Measurements from ENCODE around the gene ZNF644.
"Not testable (repeated sequence)": the region's sequence is repeated elsewhere in the genome, so short reads cannot be mapped to it uniquely, and the experiment has no call there.

Gene ZNF644

DNA sequence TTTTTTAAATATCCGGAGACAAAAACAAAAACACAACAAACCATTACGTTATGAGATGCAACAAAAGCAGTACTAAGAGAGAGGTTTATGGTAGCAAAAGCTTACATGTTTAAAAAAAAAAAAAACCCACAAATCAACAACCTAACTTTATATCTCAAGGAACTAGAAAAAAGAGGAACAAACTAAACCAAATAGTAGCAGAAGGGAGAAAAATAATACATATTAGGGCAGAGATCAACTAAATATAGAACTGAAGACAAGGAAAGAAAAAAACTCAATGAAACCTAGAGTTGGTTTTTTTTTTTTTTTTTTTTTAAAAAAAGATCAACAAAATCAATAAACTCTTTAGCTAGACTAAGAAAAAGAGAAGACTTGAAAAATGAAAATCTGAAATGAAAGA lies 34.9 kb downstream of the ZNF644 start:
- no peak for DNase-seq (ENCODE audit: low read depth)

DNA sequence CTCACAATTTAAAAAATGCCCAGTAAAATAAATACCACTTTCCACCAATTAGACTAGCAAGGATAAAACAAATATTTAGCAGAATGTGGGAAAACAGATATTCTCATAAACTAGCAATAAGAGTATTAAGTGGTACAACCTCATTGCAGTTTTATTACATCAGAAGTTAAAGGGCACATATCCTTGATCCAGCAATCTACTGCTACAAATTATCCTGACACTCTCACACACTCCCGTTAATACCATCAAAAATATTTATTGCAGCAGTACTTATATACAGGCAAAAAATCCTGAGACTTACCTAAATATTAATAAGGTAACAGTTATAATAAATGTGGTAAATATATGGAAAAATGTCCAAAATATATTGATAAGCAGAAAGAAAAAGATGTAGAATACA lies 44.3 kb downstream of the ZNF644 start:
- DNase-seq (ENCODE audit: low read depth) = no peak

DNA sequence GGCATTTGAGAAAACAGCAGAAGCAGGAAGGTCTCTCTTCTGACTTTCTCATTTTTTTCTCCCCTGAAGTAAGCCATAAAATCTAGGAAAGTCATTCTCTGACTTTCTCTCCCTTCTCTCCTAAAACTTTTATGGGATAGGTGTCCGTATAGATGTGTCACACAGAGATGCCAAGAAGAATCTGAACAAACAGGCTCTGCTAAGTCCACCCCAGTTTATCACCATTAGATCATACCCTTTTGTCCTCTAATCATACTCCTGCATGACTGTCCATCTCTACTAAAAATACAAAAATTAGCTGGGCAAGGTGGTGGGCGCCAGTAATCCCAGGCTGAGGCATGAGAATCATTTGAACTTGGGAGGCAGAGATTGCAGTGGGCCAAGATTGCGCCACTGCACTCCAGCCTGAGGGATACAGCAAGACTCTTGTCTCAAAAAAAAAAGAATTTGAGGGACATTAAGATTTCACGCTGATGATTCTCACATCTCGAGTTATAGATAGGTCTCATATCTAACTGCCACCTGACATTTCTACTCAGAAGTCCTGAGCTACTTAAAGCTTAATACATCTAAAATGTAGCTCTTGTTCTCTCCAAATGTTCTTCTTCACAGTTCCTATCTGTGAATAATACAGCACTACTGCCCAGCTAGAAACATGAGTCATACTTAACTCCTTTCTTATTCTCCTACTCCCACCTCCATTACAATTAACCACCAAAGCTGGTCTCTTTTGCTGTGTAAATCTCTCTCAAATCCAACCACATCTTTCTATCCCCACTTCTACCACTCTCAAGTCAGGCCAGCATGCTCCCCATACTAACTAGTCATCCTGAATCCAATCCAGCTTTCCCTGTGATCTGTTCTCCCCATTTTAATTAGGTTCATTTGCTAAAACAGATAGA lies 47.7 kb downstream of the ZNF644 start:
- DNase-seq (ENCODE audit: low read depth) = no peak

DNA sequence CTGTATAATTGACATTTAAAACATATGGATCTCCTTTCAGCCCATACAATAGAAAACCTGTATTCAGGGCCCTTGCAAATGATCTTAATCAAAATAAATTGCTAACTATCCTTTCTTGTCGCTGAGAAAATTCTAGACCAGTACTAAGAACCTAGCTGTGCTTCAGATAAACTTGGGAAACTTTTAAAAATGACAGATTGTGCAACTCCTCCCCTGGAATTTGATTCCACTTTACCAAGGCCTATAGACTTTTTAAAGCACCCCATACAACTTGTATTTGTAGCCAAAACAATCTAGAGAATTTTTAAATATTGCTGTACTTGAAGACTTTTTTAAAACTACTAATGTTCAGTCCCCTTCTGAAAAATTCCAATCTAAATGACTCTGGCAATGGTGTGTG lies 51.6 kb downstream of the ZNF644 start:
- no peak for DNase-seq (ENCODE audit: low read depth)

DNA sequence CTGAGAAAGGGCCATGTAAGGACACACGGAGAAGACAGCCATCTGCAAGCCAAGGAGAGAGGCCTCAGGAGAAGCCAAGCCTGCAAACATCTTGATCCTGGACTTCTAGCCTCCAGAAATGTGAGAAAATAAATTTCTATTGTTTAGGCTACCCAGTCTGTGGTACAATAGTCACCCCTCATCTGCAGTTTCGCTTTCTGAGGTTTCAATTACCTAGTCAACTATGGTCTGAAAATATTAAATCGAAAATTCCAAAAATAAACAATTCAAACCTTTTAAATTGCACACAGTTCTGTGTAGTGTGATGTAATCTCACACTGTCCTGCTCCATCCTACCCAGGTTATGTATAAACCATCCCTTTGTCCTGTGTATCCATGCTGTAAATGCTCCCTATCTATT lies 52.6 kb downstream of the ZNF644 start:
- DNase-seq (ENCODE audit: low read depth) = no peak

- DNase-seq (ENCODE audit: low read depth) = no peak
These were observed 57.3 kb downstream of the ZNF644 start for GRCh38 chr1:90964444-90965035.

DNA sequence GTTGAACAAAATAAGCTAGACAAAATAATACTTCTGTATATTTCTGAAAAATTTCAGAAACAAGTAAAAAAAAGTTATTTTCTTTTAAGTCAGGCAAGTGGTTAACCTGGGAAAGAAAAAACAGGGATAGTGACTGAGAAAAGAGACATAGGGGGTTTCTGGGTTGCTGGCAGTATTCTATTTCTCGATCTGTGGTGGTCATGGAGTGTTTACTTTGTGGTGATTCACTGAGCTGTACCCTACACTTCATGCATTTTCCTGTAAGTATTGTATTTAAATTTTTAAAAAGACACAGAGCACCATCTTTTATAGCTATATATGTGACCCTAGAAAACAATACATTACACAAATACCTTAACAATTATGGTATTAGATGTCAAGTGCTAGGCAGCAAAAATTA lies 58.2 kb downstream of the ZNF644 start:
- no peak for DNase-seq (ENCODE audit: low read depth)

DNA sequence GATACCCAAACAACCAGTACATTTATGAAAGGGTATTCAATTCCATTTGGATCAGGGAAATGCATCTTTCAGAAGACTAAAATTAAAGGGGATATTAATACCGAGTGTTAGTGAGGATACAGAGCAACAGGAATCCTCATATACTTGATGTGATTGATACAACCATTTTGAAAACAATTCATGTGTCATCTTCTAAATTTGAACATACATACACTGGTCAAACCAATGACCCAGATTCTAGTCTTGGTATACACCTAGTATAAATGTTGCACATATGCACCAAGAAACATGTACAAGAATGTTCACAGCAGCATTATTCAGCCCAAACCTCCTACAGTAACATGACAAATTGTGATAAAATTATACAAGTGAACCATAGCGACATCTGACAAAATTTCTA lies 58.6 kb downstream of the ZNF644 start:
- no peak for DNase-seq (ENCODE audit: low read depth)

GRCh38 chr1:90959352-90960206 lies 62.3 kb downstream of the ZNF644 start:
- DNase-seq (ENCODE audit: low read depth) = no peak

DNA sequence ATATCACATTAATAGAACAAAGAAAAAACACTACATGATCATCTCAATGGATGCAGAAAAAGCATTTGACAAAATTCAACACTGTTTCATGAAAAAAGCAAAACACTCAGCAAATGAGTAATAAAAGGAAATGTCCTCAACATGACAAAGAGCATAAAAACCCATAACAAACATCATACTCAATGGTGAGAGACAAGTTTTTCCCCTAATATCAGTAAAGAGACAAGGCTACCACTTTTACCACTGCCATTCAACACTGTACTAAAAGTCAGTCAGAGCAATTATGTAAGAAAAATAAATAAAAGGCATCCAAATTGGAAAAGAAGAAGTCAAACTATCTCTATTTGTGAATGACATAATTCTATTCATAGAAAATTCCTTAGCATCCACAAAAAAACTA lies 64.3 kb downstream of the ZNF644 start:
- no peak for DNase-seq (ENCODE audit: low read depth)

DNA sequence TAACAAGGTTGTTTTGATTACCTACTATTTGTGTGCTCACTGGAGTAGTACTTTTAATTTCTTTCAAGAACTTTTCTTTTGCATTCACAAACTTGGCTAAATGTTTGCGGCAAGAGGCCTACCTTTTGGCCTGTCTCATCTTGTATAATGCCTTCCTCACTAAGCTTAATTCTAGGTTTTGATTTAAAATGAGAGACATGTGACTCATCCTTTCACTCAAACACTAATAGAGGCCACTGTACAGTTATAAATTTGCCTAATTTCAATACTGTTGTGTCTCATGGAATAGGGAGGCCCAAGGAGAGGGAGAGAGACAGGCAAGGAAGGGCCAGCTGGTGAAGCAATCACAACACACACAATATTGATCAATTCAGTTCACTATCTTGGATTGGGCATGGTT lies 66.1 kb downstream of the ZNF644 start:
- no peak for DNase-seq (ENCODE audit: low read depth)

DNA sequence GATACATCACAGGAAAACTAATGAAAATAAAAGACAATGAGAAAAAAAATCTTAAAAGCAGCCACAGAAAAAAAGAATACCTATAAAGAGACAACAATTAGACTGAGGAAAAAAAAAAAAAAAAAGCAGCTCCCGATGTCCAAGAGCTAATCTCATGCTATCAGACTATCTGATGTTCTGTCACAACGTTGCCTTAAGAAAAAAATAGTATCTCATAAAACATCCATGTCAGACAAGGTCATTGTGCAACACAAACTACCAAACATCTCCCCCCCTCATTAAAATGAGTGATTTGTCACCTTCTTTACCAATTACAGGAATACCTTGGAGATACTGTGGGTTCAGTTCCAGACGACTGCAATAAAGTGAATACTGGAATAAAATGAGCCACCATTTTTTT lies 68.9 kb downstream of the ZNF644 start:
- DNase-seq (ENCODE audit: low read depth) = no peak

- DNase-seq (ENCODE audit: low read depth) = no peak
These were observed 70.8 kb downstream of the ZNF644 start for GRCh38 chr1:90951009-90951408.

GRCh38 chr1:90948301-90948700 lies 73.5 kb downstream of the ZNF644 start:
- no peak for DNase-seq (ENCODE audit: low read depth)

DNA sequence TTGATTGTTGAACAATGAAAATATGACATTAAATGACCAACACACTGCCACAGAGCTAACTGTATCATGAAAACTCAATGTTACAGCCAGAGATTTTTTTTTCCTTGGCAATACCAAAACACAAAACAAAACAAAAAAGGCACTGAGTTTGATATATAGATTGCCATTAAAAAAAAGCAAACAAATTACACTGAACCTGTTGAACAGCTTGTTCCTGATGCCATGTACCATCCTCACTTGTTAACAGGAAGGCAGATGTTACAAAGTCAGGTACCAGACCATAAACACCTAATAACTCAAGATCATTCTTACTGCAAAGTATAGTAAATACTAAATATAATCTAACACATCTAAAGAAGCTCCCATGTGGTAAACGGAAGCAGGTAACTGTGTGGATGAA lies 75.2 kb downstream of the ZNF644 start:
- DNase-seq (ENCODE audit: low read depth) = no peak

DNA sequence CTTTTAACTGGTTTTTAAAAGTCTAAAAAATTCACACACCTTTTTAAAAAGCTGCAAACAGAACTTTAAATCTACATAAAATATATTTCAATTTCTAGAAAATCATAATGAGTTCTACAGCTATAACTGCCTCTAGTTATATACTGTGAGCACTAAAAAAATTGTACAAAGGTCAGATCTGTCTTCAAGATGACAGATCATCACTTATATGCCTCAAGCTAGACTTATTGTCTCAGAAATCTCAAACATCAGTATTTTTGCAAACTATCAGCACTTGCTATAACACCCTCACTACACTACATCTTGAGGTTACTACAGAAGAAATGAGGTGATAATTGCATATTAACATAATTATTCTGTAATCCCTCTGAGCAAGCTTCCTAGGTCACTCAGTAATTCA lies 76.5 kb downstream of the ZNF644 start:
- no peak for DNase-seq (ENCODE audit: low read depth)

- no peak for DNase-seq (ENCODE audit: low read depth)
These were observed 77.9 kb downstream of the ZNF644 start for GRCh38 chr1:90943966-90944365.

DNA sequence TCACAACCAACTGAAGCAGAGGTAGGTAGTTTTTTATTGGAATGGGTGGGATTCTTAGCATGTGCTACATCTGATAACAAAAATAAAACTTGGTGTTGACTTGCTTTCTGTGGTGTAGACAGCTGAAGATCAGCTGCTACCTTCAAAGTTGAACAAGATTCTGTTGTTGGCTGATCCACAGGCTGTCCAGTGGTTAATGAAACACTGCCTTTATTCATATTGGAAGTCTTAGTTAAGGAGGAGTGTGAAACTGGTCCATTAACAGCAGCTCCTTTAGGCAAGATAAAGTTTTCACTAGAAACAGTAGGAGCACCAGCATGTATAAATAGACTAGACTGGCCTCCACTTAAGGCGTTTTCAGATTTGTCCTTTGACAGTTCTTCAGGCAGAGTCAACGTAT lies 81.1 kb downstream of the ZNF644 start:
- DNase-seq (ENCODE audit: low read depth) = no peak

DNA sequence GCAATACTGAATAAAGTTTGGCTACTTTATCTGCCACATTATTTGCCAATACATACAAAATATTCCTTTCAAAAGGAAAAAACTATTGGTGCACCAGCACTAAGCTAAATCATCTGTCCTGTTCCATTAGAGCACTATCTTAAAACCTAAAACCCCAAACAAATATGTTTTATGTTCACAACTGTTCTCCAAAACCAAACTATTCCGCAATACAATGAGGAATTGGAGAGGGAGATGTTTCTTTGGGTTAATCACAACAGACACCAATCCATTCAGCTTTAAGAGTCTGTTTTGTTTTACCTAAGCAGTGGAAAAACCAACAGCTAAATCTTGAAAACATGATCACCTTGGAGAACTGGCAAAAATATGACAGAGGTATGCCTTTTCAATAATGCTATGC lies 85.1 kb downstream of the ZNF644 start:
- DNase-seq (ENCODE audit: low read depth) = no peak

- DNase-seq (ENCODE audit: low read depth) = no peak
These were observed 85.8 kb downstream of the ZNF644 start for GRCh38 chr1:90936061-90936460.

- DNase-seq (ENCODE audit: low read depth) = not testable (repeated sequence)
These were observed 93.6 kb downstream of the ZNF644 start for GRCh38 chr1:90928231-90928630.

DNA sequence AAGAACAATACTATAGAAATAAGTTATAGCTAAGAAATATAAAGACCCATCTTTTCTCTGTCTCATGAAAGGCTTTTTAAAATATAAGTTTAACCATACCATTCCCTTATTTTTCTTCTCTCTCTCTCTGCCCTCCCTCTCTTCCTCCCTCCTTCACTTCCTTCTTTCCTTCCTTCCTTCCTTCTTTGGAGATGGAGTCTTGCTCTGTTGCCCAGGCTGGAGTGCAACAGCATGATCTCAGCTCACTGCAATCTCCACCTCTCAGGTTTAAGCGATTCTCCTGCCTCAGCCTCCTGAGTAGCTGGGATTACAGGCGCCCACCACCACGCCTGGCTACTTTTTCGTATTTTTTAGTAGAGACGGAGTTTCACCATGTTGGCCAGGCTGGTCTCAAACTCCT lies 94.2 kb downstream of the ZNF644 start:
- not testable (repeated sequence) for DNase-seq (ENCODE audit: low read depth)

GRCh38 chr1:90926971-90927370 lies 94.9 kb downstream of the ZNF644 start:
- no peak for DNase-seq (ENCODE audit: low read depth)

Measured in stimulated activated CD8-positive, alpha-beta memory T cell treated with anti-CD3 and anti-CD28 coated beads, Interleukin-12 subunit alpha, Interleukin-12 subunit beta, amount 100 ng/mL, for 4 hours (primary cell).